ENCODE data around the gene PDE8A.

DNA sequence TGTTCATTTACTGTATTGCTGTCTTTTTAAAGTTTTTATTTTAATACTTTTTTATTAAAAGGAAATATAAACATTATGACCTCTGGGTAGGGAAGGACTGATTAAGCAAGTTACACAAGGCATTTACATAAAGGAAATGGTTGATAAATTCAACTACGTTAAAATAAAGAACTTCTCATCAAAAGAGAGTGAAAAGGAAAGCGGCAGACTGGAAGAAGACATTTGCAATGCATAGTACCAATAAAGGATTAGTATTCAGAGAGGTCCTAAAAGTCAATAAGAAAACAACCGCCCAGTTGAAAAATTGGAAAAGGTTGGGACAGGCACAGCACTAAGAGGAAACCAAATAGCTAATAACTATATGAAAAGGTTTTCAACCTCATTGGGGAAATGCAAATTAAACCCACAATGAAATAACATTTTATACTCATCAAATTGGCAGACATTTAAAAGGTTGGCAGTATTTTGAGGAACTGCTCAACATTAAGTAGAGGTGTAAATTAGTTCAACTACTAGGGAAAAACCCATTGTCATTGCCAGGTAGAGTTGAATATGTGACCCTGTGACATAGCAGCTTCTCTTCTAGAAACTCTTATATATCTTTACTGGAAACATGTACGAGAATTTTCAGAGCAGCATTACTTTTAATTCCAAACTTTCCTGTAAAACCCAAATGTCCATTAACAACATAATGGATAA lies 9.5 kb downstream of the PDE8A start:
- TF ChIP-seq GATA2 (IDR thresholded peaks at IDR 0.05; ENCODE audit: low read depth, low read length) (no peak), GATA3 (IDR thresholded peaks at IDR 0.05; ENCODE audit: low read depth, low read length) (no peak)
